Astrocyte of the spinal cord (primary cell): Measurements from ENCODE around the gene GVQW3.
A peak's percentile ranks its signal among the peaks of the same experiment; 100 is the strongest.

Source experiments
- DNase-seq: peaks from one replicate; pipeline ENCODE4 v3.0.0; 2011; ENCODE audit warnings: low read depth, low spot score
- H3K4me3 ChIP-seq: 2 replicates; pipeline ENCODE4 v1.5.1; 2011; ENCODE audit warnings: low read depth, mild to moderate bottlenecking, low read length, moderate library complexity
- CTCF ChIP-seq: IDR thresholded peaks from 2 replicates; pipeline ENCODE4 v1.5.1; 2012; ENCODE audit warnings: low read depth, mild to moderate bottlenecking, low read length, inconsistent platforms
- in situ Hi-C: cut with HindIII; loops from 2 replicates; pipeline ENCODE4 v1.10.0; 2017; ENCODE audit warnings: low sequenced_read_pairs

Gene GVQW3

GRCh38 chr11:76365038-76365679 lies 16.0 kb upstream of the GVQW3 start:
- TF ChIP-seq CTCF, result no peak
- H3K4me3 ChIP-seq, result no peak overlapping the region
- in situ Hi-C loops, result no loop called here
- no peak for DNase-seq

- no peak for TF ChIP-seq CTCF
- no peak for DNase-seq
- in situ Hi-C loops, result no loop called here
- no peak overlapping the region for H3K4me3 ChIP-seq
Measured at GRCh38 chr11:76368490-76368889, 12.6 kb upstream of the GVQW3 start.

- in situ Hi-C loops, result no loop called here
- DNase-seq, result no peak
- TF ChIP-seq CTCF, result no peak
- H3K4me3 ChIP-seq, result no peak overlapping the region
Measured at GRCh38 chr11:76369406-76369805, 11.7 kb upstream of the GVQW3 start.

- in situ Hi-C loops, result no loop called here
- no peak for TF ChIP-seq CTCF
- no peak overlapping the region for H3K4me3 ChIP-seq
- peak; percentile 73 for DNase-seq
Measured at GRCh38 chr11:76371170-76371569, 10.0 kb upstream of the GVQW3 start.

- TF ChIP-seq CTCF, result no peak
- in situ Hi-C loops, result no loop called here
- no peak for DNase-seq
- no peak overlapping the region for H3K4me3 ChIP-seq
Measured at GRCh38 chr11:76376746-76377558, 4.2 kb upstream of the GVQW3 start.

- TF ChIP-seq CTCF, result no peak
- no peak for DNase-seq
- H3K4me3 ChIP-seq, result peak overlapping the region; percentile 86
- in situ Hi-C loops, result no loop called here
Measured at GRCh38 chr11:76379807-76380158, 1.3 kb upstream of the GVQW3 start.
